NB4 (cell line): ENCODE measurements around the gene TPRG1L.
"Not testable (repeated sequence)": the region's sequence is repeated elsewhere in the genome, so short reads cannot be mapped to it uniquely, and the experiment has no call there.

Experiments used
- DNase-seq: peaks from one replicate; pipeline ENCODE4 v3.0.0; 2010; ENCODE audit warnings: low read depth
- H3K4me3 ChIP-seq: one replicate; pipeline ENCODE4 v1.5.1; 2011; ENCODE audit warnings: mild to moderate bottlenecking, low read depth, low read length, moderate library complexity
- MAX ChIP-seq: IDR thresholded peaks from 2 replicates; pipeline ENCODE4 v1.6.1; 2011; ENCODE audit warnings: low read depth, low read length
- MYC ChIP-seq: IDR thresholded peaks from 2 replicates; pipeline ENCODE4 v1.6.1; 2011; ENCODE audit warnings: low read depth, low read length
- POLR2A ChIP-seq: IDR thresholded peaks from 2 replicates; pipeline ENCODE4 v1.6.1; 2011; ENCODE audit warnings: mild to moderate bottlenecking; ENCODE audit not compliant: insufficient read length; ENCODE audit errors: extremely low read depth
- TF ChIP-seq, protein P1 (sequence below): IDR thresholded peaks from one replicate; pipeline ENCODE4 v1.5.1; 2012; ENCODE audit warnings: low read depth, low read length

TPRG1L gene

DNA sequence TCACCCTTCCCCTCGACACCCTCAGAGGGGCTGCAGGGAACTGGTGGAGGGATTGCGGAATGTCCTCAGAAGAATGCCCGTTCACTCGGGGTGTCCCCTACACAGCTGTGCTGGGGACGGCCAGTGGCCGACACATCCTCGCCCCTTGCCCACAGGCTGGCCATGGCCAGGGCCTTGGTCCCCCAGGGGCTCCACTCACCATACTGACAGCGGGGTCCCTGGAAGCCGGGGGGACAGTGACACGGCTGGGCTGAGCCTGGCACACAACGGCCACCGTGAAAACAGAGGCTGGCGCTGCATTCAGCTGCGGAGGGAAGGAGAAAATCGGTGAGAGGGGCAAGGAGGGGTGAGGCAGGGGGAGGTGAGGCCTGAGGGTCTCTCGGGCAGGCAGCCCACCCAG, 45.2 kb upstream of the TPRG1L start:
- TF ChIP-seq MAX: no peak
- TF ChIP-seq, protein P1, sequence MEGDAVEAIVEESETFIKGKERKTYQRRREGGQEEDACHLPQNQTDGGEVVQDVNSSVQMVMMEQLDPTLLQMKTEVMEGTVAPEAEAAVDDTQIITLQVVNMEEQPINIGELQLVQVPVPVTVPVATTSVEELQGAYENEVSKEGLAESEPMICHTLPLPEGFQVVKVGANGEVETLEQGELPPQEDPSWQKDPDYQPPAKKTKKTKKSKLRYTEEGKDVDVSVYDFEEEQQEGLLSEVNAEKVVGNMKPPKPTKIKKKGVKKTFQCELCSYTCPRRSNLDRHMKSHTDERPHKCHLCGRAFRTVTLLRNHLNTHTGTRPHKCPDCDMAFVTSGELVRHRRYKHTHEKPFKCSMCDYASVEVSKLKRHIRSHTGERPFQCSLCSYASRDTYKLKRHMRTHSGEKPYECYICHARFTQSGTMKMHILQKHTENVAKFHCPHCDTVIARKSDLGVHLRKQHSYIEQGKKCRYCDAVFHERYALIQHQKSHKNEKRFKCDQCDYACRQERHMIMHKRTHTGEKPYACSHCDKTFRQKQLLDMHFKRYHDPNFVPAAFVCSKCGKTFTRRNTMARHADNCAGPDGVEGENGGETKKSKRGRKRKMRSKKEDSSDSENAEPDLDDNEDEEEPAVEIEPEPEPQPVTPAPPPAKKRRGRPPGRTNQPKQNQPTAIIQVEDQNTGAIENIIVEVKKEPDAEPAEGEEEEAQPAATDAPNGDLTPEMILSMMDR: no peak
- TF ChIP-seq POLR2A: no peak
- no peak for TF ChIP-seq MYC
- H3K4me3 ChIP-seq: no peak overlapping the region
- no peak for DNase-seq

DNA sequence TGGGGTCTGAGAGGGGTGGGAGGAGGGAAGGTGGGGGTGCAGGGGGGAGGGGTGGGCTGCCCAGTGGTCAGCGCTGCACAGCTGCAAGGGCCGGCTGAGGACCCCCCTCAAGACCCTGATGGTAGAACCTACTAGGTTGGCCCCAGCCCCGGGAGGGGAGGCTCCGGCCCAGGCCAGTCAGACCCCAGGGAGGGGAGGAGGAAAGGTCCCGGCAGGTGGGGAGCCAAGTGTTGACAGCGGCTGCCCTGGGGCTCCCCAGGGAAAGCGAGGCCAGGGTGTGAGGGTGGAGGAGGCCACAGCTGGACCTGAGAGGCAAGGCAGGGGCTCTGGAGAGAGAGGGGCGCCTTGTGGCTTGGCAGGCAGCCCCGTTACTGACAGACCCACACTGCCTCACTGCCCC, 44.6 kb upstream of the TPRG1L start:
- H3K4me3 ChIP-seq: no peak overlapping the region
- TF ChIP-seq MYC: no peak
- TF ChIP-seq, protein P1: no peak
- TF ChIP-seq MAX: no peak
- no peak for TF ChIP-seq POLR2A
- DNase-seq: no peak

DNA sequence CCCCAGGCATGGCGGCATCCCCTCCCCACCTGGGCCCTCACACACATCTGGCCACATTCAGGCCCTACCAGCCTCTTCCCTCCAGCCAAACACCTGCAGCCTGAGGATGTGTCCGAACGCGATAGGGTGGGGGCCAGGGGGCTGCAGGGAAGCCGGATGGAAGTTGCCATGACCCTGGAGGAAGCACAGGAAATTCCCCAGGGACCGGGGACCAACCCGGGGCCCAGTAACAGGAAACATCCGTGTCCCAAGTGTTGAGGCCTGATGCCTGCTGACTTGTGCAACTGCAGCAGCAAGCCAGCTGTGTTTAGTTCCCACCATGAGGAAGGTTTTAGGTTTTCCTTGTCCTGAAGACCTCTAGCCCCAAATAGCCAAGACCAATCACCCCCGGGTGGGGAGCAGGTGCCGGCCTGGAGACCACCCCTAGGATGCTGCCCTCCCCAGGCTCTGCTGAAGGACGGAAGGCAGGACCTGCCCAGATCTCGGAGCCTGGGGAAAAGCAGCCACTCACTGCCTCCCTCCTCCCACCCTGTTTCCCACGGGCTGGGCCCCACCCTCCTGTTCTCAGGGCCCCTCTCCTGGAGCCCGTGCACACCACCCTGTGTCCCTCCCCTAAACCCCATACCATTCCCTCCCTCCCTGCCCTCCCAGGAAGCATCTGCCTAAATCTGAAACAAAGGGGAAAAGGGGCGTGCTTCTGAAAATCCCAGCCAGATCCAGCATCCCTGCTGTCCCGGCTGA, 43.3 kb upstream of the TPRG1L start:
- no peak for DNase-seq
- H3K4me3 ChIP-seq: no peak overlapping the region
- TF ChIP-seq MYC (no peak), MAX (no peak), POLR2A (no peak)
- TF ChIP-seq, protein P1: no peak

- not testable (repeated sequence) for H3K4me3 ChIP-seq, DNase-seq
These were observed 41.1 kb upstream of the TPRG1L start for GRCh38 chr1:3583751-3584150.

GRCh38 chr1:3584915-3585314, 39.9 kb upstream of the TPRG1L start:
- H3K4me3 ChIP-seq: no peak overlapping the region
- TF ChIP-seq MAX (no peak), MYC (no peak), POLR2A (no peak)
- TF ChIP-seq, protein P1: no peak
- DNase-seq: no peak

- DNase-seq, H3K4me3 ChIP-seq: not testable (repeated sequence)
These were observed 39.4 kb upstream of the TPRG1L start for GRCh38 chr1:3585353-3585868.
